ENCODE measurements around the gene SORCS2. TPM values are rescaled to one million over a fixed set of nuclear protein-coding genes. Genes with fewer than 3 reads are reported as not detected.

Gene SORCS2
- total and polyA plus RNA-seq, 2 of the 8 experiments (the other 6 are each of a cell fraction or from before 2014, with no cell fraction given) = 0.36 to 1.8 TPM

DNA sequence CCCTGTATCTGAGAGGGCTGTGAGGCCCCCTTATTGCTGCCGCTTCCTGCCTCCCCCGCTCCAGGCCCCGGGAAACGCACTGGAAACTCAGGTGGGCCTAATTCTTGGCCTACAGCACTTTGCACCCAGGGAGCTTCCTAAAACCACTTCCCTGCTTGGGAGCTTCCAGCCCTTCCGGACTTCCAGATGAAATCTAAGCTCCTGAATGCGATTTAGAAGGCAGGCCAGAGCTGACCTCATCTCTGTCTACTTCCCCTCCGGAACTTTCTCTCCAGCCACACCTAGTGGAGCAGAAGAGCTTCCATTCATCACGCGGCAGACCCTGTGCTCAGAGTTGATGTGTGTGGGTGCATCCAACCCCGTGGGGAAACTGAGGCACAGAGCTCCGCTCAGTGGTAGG is 84.2 kb downstream of the SORCS2 start:
- H3K27me3 ChIP-seq (replicated peaks in 1 of 4; ENCODE audit: control insufficient read depth in 3 of 4, extremely low read depth in 1 of 4, insufficient read depth in 3 of 4, low read length in 3 of 4) = no peaks in the 10 kb centered on the region; a peak in 2 of 7 replicates
- no peak overlapping the region for H4K8ac ChIP-seq (ENCODE audit: extremely low read depth, insufficient read depth, low read length)
- no peak overlapping the region for H3K9ac ChIP-seq (replicated peaks in 1 of 4; ENCODE audit: extremely low read depth in 1 of 4, low read depth in 3 of 4, low read length in 3 of 4)
- H3K27ac ChIP-seq (ENCODE audit: low read depth, low read length) = no peak overlapping the region
- H3K18ac ChIP-seq (ENCODE audit: extremely low read depth, low read length) = no peak overlapping the region
- POLR2A ChIA-PET (ENCODE audit: partially characterized antibody) = interaction anchor here (1.0 to 1.1 kb wide), 2 partner anchors 9 to 10 kb away, joined by 3 read pairs; no protein-coding TSS in a partner anchor
- H3K36me3 ChIP-seq (ENCODE audit: control insufficient read depth in 2 of 4, insufficient read depth in 4 of 4, low read length in 3 of 4) = no peaks in the 10 kb centered on the region
- no peak overlapping the region for H4K5ac ChIP-seq (ENCODE audit: insufficient read length, low read depth, low read length)
- no peaks in the 10 kb centered on the region for H3K4me1 ChIP-seq (replicated peaks in 1 of 4; ENCODE audit: control insufficient read depth in 3 of 4, insufficient read depth in 4 of 4, low read length in 3 of 4)
- H4K20me1 ChIP-seq (replicated peaks in 1 of 2; ENCODE audit: control insufficient read depth in 1 of 2, insufficient read depth in 2 of 2, low read length in 2 of 2) = no peaks in the 10 kb centered on the region
- WGBS, 2 experiments (ENCODE audit: extremely low coverage in 1 of 2, insufficient coverage in 1 of 2, insufficient read length in 1 of 2, insufficient replicate concordance in 2 of 2, low coverage in 1 of 2, low lambda C conversion rate in 2 of 2, missing lambda C conversion rate in 1 of 2) = 93% methylated on average over 10 of the region's 11 CpGs; no CpG with 5 or more reads in 1 of the 2 experiments
- H3K4me2 ChIP-seq (ENCODE audit: insufficient read depth in 1 of 2, low read depth in 2 of 2, low read length in 2 of 2) = no peak overlapping the region
- no peak overlapping the region for H2BK20ac ChIP-seq (ENCODE audit: low read length)
- H3K23me2 ChIP-seq (ENCODE audit: low read depth, low read length) = no peaks in the 10 kb centered on the region
- H2BK5ac ChIP-seq (ENCODE audit: low read depth, low read length) = no peak overlapping the region
- H4K91ac ChIP-seq (replicated peaks; ENCODE audit: insufficient read length, low read length) = no peak overlapping the region
- no peak overlapping the region for H2AFZ ChIP-seq (ENCODE audit: low read length)
- H3K14ac ChIP-seq (ENCODE audit: insufficient read length) = no peak overlapping the region
- no peak overlapping the region for H2BK15ac ChIP-seq (ENCODE audit: low read length)
- no peaks in the 10 kb centered on the region for H3K79me2 ChIP-seq (ENCODE audit: control insufficient read depth in 1 of 2, insufficient read depth in 2 of 2, low read length in 2 of 2)
- H2AK5ac ChIP-seq (ENCODE audit: low read depth, low read length) = no peak overlapping the region
- no peak overlapping the region for H3K23ac ChIP-seq (ENCODE audit: insufficient read length)
- no peak overlapping the region for H3K56ac ChIP-seq (replicated peaks; ENCODE audit: insufficient read length, low read depth, low read length)
- FAIRE-seq = no peak
- CTCF ChIA-PET (ENCODE audit: partially characterized antibody) = interaction anchor here (0.6 to 1.8 kb wide), 13 partner anchors 17 to 392 kb away, joined by 3 to 5 read pairs (median 3); no protein-coding TSS in a partner anchor
- no peaks in the 10 kb centered on the region for H3K9me3 ChIP-seq (ENCODE audit: insufficient read depth in 2 of 2, low read depth in 1 of 2, low read length in 1 of 2)
- no peaks in the 10 kb centered on the region for H3K79me1 ChIP-seq (ENCODE audit: low read depth, low read length)
- H3K4me3 ChIP-seq (ENCODE audit: extremely low read depth in 1 of 4, insufficient read depth in 2 of 4, low read depth in 3 of 4, low read length in 4 of 4) = no peak overlapping the region
- DNase-seq (ENCODE audit: low read depth in 1 of 2, low spot score in 2 of 2) = no peak
- no peak overlapping the region for H3K4ac ChIP-seq (replicated peaks; ENCODE audit: insufficient read length, low read depth, low read length)
- no peak overlapping the region for H2BK12ac ChIP-seq (ENCODE audit: low read depth, low read length)
- H2BK120ac ChIP-seq (replicated peaks; ENCODE audit: low read depth, low read length) = no peak overlapping the region
- TF ChIP-seq TAF1 (IDR thresholded peaks at IDR 0.05; ENCODE audit: low read depth, low read length) = no peak
- TF ChIP-seq CHD1 (IDR thresholded peaks at IDR 0.05; ENCODE audit: low read depth, low read length) = no peak
- no peak for TF ChIP-seq EP300 (IDR thresholded peaks at IDR 0.05; ENCODE audit: borderline replicate concordance in 1 of 2, low read depth in 2 of 2, low read length in 2 of 2)
- TF ChIP-seq RBBP5 (IDR thresholded peaks at IDR 0.05; ENCODE audit: borderline replicate concordance, low read depth, low read length) = no peak
- no peak for TF ChIP-seq ASH2L (IDR thresholded peaks at IDR 0.05; ENCODE audit: low read length)
- TF ChIP-seq SIN3A (conservative IDR thresholded peaks at IDR 0.05 in 1 of 2, IDR thresholded peaks at IDR 0.05 in 1 of 2; ENCODE audit: low read depth in 1 of 2, low read length in 2 of 2) = no peak
- no peak for TF ChIP-seq POU5F1 (IDR thresholded peaks at IDR 0.05; ENCODE audit: low read depth, low read length)
- TF ChIP-seq, protein P1, sequence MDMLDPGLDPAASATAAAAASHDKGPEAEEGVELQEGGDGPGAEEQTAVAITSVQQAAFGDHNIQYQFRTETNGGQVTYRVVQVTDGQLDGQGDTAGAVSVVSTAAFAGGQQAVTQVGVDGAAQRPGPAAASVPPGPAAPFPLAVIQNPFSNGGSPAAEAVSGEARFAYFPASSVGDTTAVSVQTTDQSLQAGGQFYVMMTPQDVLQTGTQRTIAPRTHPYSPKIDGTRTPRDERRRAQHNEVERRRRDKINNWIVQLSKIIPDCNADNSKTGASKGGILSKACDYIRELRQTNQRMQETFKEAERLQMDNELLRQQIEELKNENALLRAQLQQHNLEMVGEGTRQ (IDR thresholded peaks at IDR 0.05; ENCODE audit: low read length) = no peak
- TF ChIP-seq, protein P2, sequence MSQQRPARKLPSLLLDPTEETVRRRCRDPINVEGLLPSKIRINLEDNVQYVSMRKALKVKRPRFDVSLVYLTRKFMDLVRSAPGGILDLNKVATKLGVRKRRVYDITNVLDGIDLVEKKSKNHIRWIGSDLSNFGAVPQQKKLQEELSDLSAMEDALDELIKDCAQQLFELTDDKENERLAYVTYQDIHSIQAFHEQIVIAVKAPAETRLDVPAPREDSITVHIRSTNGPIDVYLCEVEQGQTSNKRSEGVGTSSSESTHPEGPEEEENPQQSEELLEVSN (IDR thresholded peaks at IDR 0.05) = no peak
- TF ChIP-seq CEBPB (IDR thresholded peaks at IDR 0.05; ENCODE audit: low read depth, low read length) = no peak
